DOHH2 (cell line): Measurements from ENCODE around the gene TBC1D4.

Experiments
- H3F3A ChIP-seq: fragments of 200-600 bp; sonication (generic), shearing (Covaris generic); 2 replicates; pipeline ENCODE4 v1.6.0; 2016; ENCODE audit warnings: antibody characterized with exemption, mild to moderate bottlenecking; ENCODE audit not compliant: control insufficient read depth, insufficient read depth
- H3K27ac ChIP-seq: fragments of 200-600 bp; sonication (generic); 2 replicates; pipeline ENCODE4 v1.5.1; 2014; ENCODE audit warnings: low read depth, mild to moderate bottlenecking, low read length, moderate library complexity
- H3K27me3 ChIP-seq: fragments of 200-600 bp; sonication (generic); 2 replicates; pipeline ENCODE4 v1.6.1; 2014; ENCODE audit warnings: mild to moderate bottlenecking, low read length, mixed read lengths; ENCODE audit not compliant: control insufficient read depth
- H3K36me3 ChIP-seq: fragments of 200-600 bp; sonication (generic); 2 replicates; pipeline ENCODE4 v1.6.1; 2014; ENCODE audit warnings: mild to moderate bottlenecking, low read length, moderate library complexity, mixed read lengths; ENCODE audit not compliant: control insufficient read depth
- H3K4me1 ChIP-seq: fragments of 200-600 bp; sonication (generic); 2 replicates; pipeline ENCODE4 v1.6.1; 2014; ENCODE audit warnings: mild to moderate bottlenecking, low read length, mixed read lengths; ENCODE audit not compliant: control insufficient read depth
- H3K4me2 ChIP-seq: fragments of 200-600 bp; sonication (generic); 2 replicates; pipeline ENCODE4 v1.6.0; 2014; ENCODE audit warnings: mild to moderate bottlenecking, low read length, moderate library complexity
- H3K4me3 ChIP-seq: fragments of 200-600 bp; sonication (generic); 2 replicates; pipeline ENCODE4 v1.5.1; 2014; ENCODE audit warnings: mild to moderate bottlenecking, low read length, mixed read lengths
- H3K79me2 ChIP-seq: fragments of 200-600 bp; sonication (generic); 2 replicates; pipeline ENCODE4 v1.6.1; 2014; ENCODE audit warnings: mild to moderate bottlenecking, low read length, mixed read lengths; ENCODE audit not compliant: control insufficient read depth
- H3K9me2 ChIP-seq: fragments of 200-600 bp; sonication (generic); replicated peaks from 2 replicates; pipeline ENCODE4 v1.6.1; 2014; ENCODE audit warnings: mild to moderate bottlenecking, low read length, mixed read lengths; ENCODE audit not compliant: control insufficient read depth
- H3K9me3 ChIP-seq: fragments of 200-600 bp; sonication (generic); 2 replicates; pipeline ENCODE4 v1.6.1; 2014; ENCODE audit warnings: antibody characterized with exemption, low read length, mixed read lengths; ENCODE audit not compliant: control insufficient read depth, insufficient read depth
- H4K20me1 ChIP-seq: fragments of 200-600 bp; sonication (generic); 2 replicates; pipeline ENCODE4 v1.6.0; 2014; ENCODE audit warnings: low read depth, mild to moderate bottlenecking, antibody characterized with exemption, low read length, moderate library complexity; ENCODE audit not compliant: control insufficient read depth, insufficient read depth
- EZH2phosphoT487 ChIP-seq: fragments of 200-600 bp; sonication (generic); IDR thresholded peaks from 2 replicates; pipeline ENCODE4 v1.6.1; 2017; ENCODE audit warnings: borderline replicate concordance, mild to moderate bottlenecking, antibody characterized with exemption, low read length, moderate library complexity, mixed read lengths
- TF ChIP-seq, protein P1 (sequence below): fragments of 200-600 bp; sonication (generic); IDR thresholded peaks from one replicate; pipeline ENCODE4 v1.5.1; 2014; ENCODE audit warnings: antibody characterized with exemption, mild to moderate bottlenecking, low read depth, low read length; ENCODE audit not compliant: poor library complexity, severe bottlenecking

TBC1D4 gene

DNA sequence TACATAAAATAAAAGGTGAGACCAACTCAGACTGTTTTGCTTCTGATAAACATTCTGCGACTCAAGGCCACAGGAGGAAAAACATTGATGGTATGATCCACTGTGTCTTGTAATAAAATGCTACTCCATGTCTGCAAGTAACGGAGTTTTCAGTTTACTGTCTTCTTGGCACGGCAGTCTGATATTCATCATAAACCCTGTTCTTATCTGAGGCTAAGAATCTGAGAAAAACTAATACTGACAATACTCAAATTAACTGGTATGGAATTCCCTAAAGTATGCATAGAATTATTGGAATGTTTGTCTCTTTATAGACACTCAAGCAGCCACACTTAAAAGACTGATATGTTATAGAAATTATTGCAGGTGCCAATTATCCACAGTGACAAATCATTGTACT is 125.5 kb downstream of the TBC1D4 start:
- Histone ChIP-seq H3K79me2 (peaks cover 65% of the 10 kb centered on the region), H4K20me1 (no peaks in the 10 kb centered on the region), H3K9me3 (no peaks in the 10 kb centered on the region), H3K27me3 (no peaks in the 10 kb centered on the region), H3K27ac (no peak overlapping the region), H3K4me3 (no peak overlapping the region), H3F3A (0 out of 2 replicates have a peak, but pooled peaks cover 9% of the 10 kb centered on the region), H3K4me1 (peaks cover 14% of the 10 kb centered on the region), H3K36me3 (peaks cover 90% of the 10 kb centered on the region), H3K9me2 (no peaks in the 10 kb centered on the region), H3K4me2 (no peak overlapping the region)
- TF ChIP-seq, protein P1, sequence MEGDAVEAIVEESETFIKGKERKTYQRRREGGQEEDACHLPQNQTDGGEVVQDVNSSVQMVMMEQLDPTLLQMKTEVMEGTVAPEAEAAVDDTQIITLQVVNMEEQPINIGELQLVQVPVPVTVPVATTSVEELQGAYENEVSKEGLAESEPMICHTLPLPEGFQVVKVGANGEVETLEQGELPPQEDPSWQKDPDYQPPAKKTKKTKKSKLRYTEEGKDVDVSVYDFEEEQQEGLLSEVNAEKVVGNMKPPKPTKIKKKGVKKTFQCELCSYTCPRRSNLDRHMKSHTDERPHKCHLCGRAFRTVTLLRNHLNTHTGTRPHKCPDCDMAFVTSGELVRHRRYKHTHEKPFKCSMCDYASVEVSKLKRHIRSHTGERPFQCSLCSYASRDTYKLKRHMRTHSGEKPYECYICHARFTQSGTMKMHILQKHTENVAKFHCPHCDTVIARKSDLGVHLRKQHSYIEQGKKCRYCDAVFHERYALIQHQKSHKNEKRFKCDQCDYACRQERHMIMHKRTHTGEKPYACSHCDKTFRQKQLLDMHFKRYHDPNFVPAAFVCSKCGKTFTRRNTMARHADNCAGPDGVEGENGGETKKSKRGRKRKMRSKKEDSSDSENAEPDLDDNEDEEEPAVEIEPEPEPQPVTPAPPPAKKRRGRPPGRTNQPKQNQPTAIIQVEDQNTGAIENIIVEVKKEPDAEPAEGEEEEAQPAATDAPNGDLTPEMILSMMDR: no peak
- TF ChIP-seq EZH2phosphoT487: no peak

DNA sequence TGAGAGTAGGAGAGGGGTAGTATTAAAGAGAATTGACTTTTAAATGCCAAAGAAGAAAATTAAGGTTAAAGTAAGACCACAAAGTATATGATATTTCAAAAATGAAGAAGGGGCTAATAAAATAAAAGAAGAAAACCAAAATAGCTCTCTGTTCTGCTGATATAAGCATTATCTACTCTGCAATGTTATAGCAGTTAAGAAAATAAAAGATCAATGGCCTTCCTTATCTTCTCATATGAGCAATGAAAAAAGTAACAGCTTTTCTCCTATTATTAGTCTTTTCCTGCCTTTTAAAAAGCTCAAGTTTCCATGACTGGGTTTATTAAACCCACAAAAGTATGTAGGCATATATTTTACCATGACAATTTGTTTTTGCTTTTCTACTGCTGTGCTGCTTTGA is 126.4 kb downstream of the TBC1D4 start:
- Histone ChIP-seq H3K9me2 (no peaks in the 10 kb centered on the region), H3K4me2 (no peak overlapping the region), H3K79me2 (peaks cover 57% of the 10 kb centered on the region), H3K27ac (no peak overlapping the region), H3K9me3 (no peaks in the 10 kb centered on the region), H3K36me3 (peaks cover 86% of the 10 kb centered on the region), H4K20me1 (no peaks in the 10 kb centered on the region), H3K4me3 (no peak overlapping the region), H3F3A (peaks cover 7% of the 10 kb centered on the region; the same call in 1 of the 2 replicates), H3K4me1 (peaks cover 6% of the 10 kb centered on the region), H3K27me3 (no peaks in the 10 kb centered on the region)
- TF ChIP-seq, protein P1: no peak
- TF ChIP-seq EZH2phosphoT487: no peak

DNA sequence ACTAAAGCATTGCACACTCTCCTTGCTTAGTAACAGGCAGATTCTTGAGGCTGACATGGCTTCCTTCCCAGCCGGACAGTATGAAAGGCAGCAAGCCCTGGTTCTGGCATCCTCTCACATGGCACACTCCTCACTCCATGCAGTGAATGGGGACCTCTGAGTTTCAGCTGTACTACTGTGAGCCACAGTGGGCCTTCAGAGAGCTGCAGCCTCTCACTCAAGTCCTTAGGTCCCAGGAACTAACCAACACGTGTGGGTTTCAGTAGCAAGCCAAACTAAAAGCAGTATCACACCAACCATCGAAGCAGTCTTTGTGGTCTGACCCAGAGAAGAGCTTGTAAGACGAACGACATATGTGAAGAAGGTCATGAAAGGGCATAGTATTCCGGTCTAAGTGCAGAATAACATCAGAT is 128.2 kb downstream of the TBC1D4 start:
- no peaks in the 10 kb centered on the region for H3K9me3 ChIP-seq
- no peaks in the 10 kb centered on the region for H3K9me2 ChIP-seq
- peaks cover 3% of the 10 kb centered on the region; the same call in 1 of the 2 replicates for H3F3A ChIP-seq
- no peak overlapping the region for H3K4me2 ChIP-seq
- no peaks in the 10 kb centered on the region for H3K4me1 ChIP-seq
- no peak for TF ChIP-seq EZH2phosphoT487
- TF ChIP-seq, protein P1: no peak
- no peaks in the 10 kb centered on the region for H4K20me1 ChIP-seq
- H3K27ac ChIP-seq: no peak overlapping the region
- peaks cover 46% of the 10 kb centered on the region for H3K79me2 ChIP-seq
- no peaks in the 10 kb centered on the region for H3K27me3 ChIP-seq
- H3K36me3 ChIP-seq: peaks cover 88% of the 10 kb centered on the region
- no peak overlapping the region for H3K4me3 ChIP-seq
